ENCODE data around the gene CD48.

Gene CD48

GRCh38 chr1:160711602-160712311 lies at the start of gene CD48:
Gene CD48, minus strand, starts transcription at chr1:160711822. Its CDS starts 59 bp downstream, at chr1:160711763.
- Histone ChIP-seq H3K9me2 (replicated peaks; ENCODE audit: low read depth, low read length) (no peaks in the 10 kb centered on the region), H2AFZ (ENCODE audit: low read length) (no peak within 1 kb of the TSS), H3K27me3 (ENCODE audit: insufficient read depth, low read length, poor library complexity, severe bottlenecking) (no peaks in the 10 kb centered on the region), H3K79me2 (ENCODE audit: insufficient read depth, low read length) (peaks cover 41% of the 10 kb centered on the region), H4K20me1 (ENCODE audit: insufficient read depth, low read length, poor library complexity, severe bottlenecking) (no peaks in the 10 kb centered on the region), H3K9me3 (ENCODE audit: insufficient read depth, low read depth, low read length) (no peaks in the 10 kb centered on the region), H3K9ac (ENCODE audit: low read depth, low read length, poor library complexity, severe bottlenecking) (peak within 1 kb of the TSS; percentile 78), H3K36me3 (ENCODE audit: insufficient read depth, low read length) (no peaks in the 10 kb centered on the region), H3K4me2 (ENCODE audit: low read depth, low read length, poor library complexity, severe bottlenecking) (peak within 1 kb of the TSS; percentile 95), H3K4me3 (ENCODE audit: low read length, poor library complexity, severe bottlenecking) (peak within 1 kb of the TSS; percentile 82), H3K4me1 (ENCODE audit: insufficient read depth, low read length, poor library complexity, severe bottlenecking) (peaks cover 69% of the 10 kb centered on the region), H3F3A (ENCODE audit: low read depth) (0 out of 2 replicates have a peak, but pooled peaks cover 7% of the 10 kb centered on the region)
- TF ChIP-seq, protein P1, sequence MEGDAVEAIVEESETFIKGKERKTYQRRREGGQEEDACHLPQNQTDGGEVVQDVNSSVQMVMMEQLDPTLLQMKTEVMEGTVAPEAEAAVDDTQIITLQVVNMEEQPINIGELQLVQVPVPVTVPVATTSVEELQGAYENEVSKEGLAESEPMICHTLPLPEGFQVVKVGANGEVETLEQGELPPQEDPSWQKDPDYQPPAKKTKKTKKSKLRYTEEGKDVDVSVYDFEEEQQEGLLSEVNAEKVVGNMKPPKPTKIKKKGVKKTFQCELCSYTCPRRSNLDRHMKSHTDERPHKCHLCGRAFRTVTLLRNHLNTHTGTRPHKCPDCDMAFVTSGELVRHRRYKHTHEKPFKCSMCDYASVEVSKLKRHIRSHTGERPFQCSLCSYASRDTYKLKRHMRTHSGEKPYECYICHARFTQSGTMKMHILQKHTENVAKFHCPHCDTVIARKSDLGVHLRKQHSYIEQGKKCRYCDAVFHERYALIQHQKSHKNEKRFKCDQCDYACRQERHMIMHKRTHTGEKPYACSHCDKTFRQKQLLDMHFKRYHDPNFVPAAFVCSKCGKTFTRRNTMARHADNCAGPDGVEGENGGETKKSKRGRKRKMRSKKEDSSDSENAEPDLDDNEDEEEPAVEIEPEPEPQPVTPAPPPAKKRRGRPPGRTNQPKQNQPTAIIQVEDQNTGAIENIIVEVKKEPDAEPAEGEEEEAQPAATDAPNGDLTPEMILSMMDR (conservative IDR thresholded peaks at IDR 0.05; ENCODE audit: low read length): no peak
- no peak; the same call in 1 of the 2 replicates for TF ChIP-seq EZH2phosphoT487 (IDR thresholded peaks at IDR 0.05; ENCODE audit: borderline replicate concordance)

- Histone ChIP-seq H3K27me3 (ENCODE audit: insufficient read depth, low read length, poor library complexity, severe bottlenecking) (no peaks in the 10 kb centered on the region), H3F3A (ENCODE audit: low read depth) (no peaks in the 10 kb centered on the region), H4K20me1 (ENCODE audit: insufficient read depth, low read length, poor library complexity, severe bottlenecking) (no peaks in the 10 kb centered on the region), H2AFZ (ENCODE audit: low read length) (no peak overlapping the region), H3K9me3 (ENCODE audit: insufficient read depth, low read depth, low read length) (no peaks in the 10 kb centered on the region), H3K9ac (ENCODE audit: low read depth, low read length, poor library complexity, severe bottlenecking) (no peak overlapping the region), H3K4me2 (ENCODE audit: low read depth, low read length, poor library complexity, severe bottlenecking) (no peak overlapping the region), H3K9me2 (replicated peaks; ENCODE audit: low read depth, low read length) (no peaks in the 10 kb centered on the region), H3K36me3 (ENCODE audit: insufficient read depth, low read length) (no peaks in the 10 kb centered on the region), H3K4me3 (ENCODE audit: low read length, poor library complexity, severe bottlenecking) (no peak overlapping the region), H3K79me2 (ENCODE audit: insufficient read depth, low read length) (no peaks in the 10 kb centered on the region), H3K4me1 (ENCODE audit: insufficient read depth, low read length, poor library complexity, severe bottlenecking) (no peaks in the 10 kb centered on the region)
- TF ChIP-seq, protein P1 (conservative IDR thresholded peaks at IDR 0.05; ENCODE audit: low read length): no peak
- TF ChIP-seq EZH2phosphoT487 (IDR thresholded peaks at IDR 0.05; ENCODE audit: borderline replicate concordance): no peak
These were observed 49.4 kb upstream of the CD48 start for GRCh38 chr1:160761046-160761445.

- no peak overlapping the region for H3K4me3 ChIP-seq (ENCODE audit: low read length, poor library complexity, severe bottlenecking)
- no peaks in the 10 kb centered on the region for H3F3A ChIP-seq (ENCODE audit: low read depth)
- H2AFZ ChIP-seq (ENCODE audit: low read length): no peak overlapping the region
- TF ChIP-seq EZH2phosphoT487 (IDR thresholded peaks at IDR 0.05; ENCODE audit: borderline replicate concordance): no peak
- TF ChIP-seq, protein P1 (conservative IDR thresholded peaks at IDR 0.05; ENCODE audit: low read length): no peak
- no peaks in the 10 kb centered on the region for H3K36me3 ChIP-seq (ENCODE audit: insufficient read depth, low read length)
- H3K4me2 ChIP-seq (ENCODE audit: low read depth, low read length, poor library complexity, severe bottlenecking): no peak overlapping the region
- H4K20me1 ChIP-seq (ENCODE audit: insufficient read depth, low read length, poor library complexity, severe bottlenecking): no peaks in the 10 kb centered on the region
- H3K9me3 ChIP-seq (ENCODE audit: insufficient read depth, low read depth, low read length): no peaks in the 10 kb centered on the region
- no peaks in the 10 kb centered on the region for H3K27me3 ChIP-seq (ENCODE audit: insufficient read depth, low read length, poor library complexity, severe bottlenecking)
- H3K4me1 ChIP-seq (ENCODE audit: insufficient read depth, low read length, poor library complexity, severe bottlenecking): no peaks in the 10 kb centered on the region
- no peaks in the 10 kb centered on the region for H3K9me2 ChIP-seq (replicated peaks; ENCODE audit: low read depth, low read length)
- no peak overlapping the region for H3K9ac ChIP-seq (ENCODE audit: low read depth, low read length, poor library complexity, severe bottlenecking)
- H3K79me2 ChIP-seq (ENCODE audit: insufficient read depth, low read length): no peaks in the 10 kb centered on the region
These were observed 48.1 kb upstream of the CD48 start for GRCh38 chr1:160759740-160760139.
